Measurements from ENCODE around the gene EML6. TPM values are rescaled to one million over a fixed set of nuclear protein-coding genes. Genes with fewer than 3 reads are reported as not detected.

EML6 gene
- total RNA-seq, 1 experiment from 2014 or later = 5.2 TPM

- BruUV-seq (replicated peaks) = no TSS peak
- no peak for DNase-seq
- no peaks in the 10 kb centered on the region for H3K27me3 Mint-ChIP-seq (ENCODE audit: insufficient read depth, unreplicated experiment)
Measured at GRCh38 chr2:54770676-54771075, 47.2 kb downstream of the EML6 start.

GRCh38 chr2:54771166-54771885 lies 47.9 kb downstream of the EML6 start:
- Histone ChIP-seq H3K36me3 (ENCODE audit: control insufficient read depth, insufficient read depth, low read length) (no peaks in the 10 kb centered on the region; the same call in 1 of the 2 replicates), H3K27me3 (replicated peaks; ENCODE audit: control insufficient read depth, insufficient read depth, low read length) (no peaks in the 10 kb centered on the region), H3K4me1 (no peaks in the 10 kb centered on the region), H3K4me3 (ENCODE audit: low read depth, low read length) (no peak overlapping the region), H3K9me3 (peaks cover 9% of the 10 kb centered on the region)
- TF ChIP-seq CTCF (IDR thresholded peaks at IDR 0.05; ENCODE audit: insufficient read depth in 1 of 2, low read depth in 1 of 2, low read length in 1 of 2, severe bottlenecking in 1 of 2, unreplicated experiment in 1 of 2) = no peak
- Mint-ChIP-seq H3K9me3 (ENCODE audit: unreplicated experiment) (peaks cover 28% of the 10 kb centered on the region), H3K27ac (ENCODE audit: unreplicated experiment) (no peak overlapping the region), H3K4me3 (ENCODE audit: unreplicated experiment) (no peak overlapping the region), H3K27me3 (ENCODE audit: insufficient read depth, unreplicated experiment) (no peaks in the 10 kb centered on the region), H3K4me1 (ENCODE audit: low read depth, unreplicated experiment) (no peaks in the 10 kb centered on the region), H3K36me3 (ENCODE audit: insufficient read depth, unreplicated experiment) (no peaks in the 10 kb centered on the region)
- no peak for DNase-seq
- BruUV-seq (replicated peaks) = no TSS peak
- ChIA-PET POLR2A (no interaction called here), CTCF (interaction anchor here (0.5 kb wide), 1 partner anchor 213 kb away, joined by 5 read pairs; no protein-coding TSS in a partner anchor)
- intact Hi-C loops (cut with micrococcal nuclease; ENCODE audit: unreplicated experiment) = no loop called here

More at GRCh38 chr2:54770676-54771075, 47.2 kb downstream of the EML6 start:
- TF ChIP-seq CTCF (IDR thresholded peaks at IDR 0.05; ENCODE audit: insufficient read depth in 1 of 2, low read depth in 1 of 2, low read length in 1 of 2, severe bottlenecking in 1 of 2, unreplicated experiment in 1 of 2) = no peak
- no peak overlapping the region for H3K4me3 Mint-ChIP-seq (ENCODE audit: unreplicated experiment)
- no peaks in the 10 kb centered on the region for H3K36me3 Mint-ChIP-seq (ENCODE audit: insufficient read depth, unreplicated experiment)
- H3K4me3 ChIP-seq (ENCODE audit: low read depth, low read length) = no peak overlapping the region
- H3K9me3 Mint-ChIP-seq (ENCODE audit: unreplicated experiment) = peaks cover 22% of the 10 kb centered on the region
- H3K27me3 ChIP-seq (replicated peaks; ENCODE audit: control insufficient read depth, insufficient read depth, low read length) = no peaks in the 10 kb centered on the region
- no peaks in the 10 kb centered on the region for H3K4me1 Mint-ChIP-seq (ENCODE audit: low read depth, unreplicated experiment)
- H3K36me3 ChIP-seq (ENCODE audit: control insufficient read depth, insufficient read depth, low read length) = no peaks in the 10 kb centered on the region; the same call in 1 of the 2 replicates
- intact Hi-C loops (cut with micrococcal nuclease; ENCODE audit: unreplicated experiment) = no loop called here
- ChIA-PET CTCF (no interaction called here), POLR2A (no interaction called here)
- no peak overlapping the region for H3K27ac Mint-ChIP-seq (ENCODE audit: unreplicated experiment)
- peaks cover 9% of the 10 kb centered on the region for H3K9me3 ChIP-seq
- no peaks in the 10 kb centered on the region for H3K4me1 ChIP-seq

DNA sequence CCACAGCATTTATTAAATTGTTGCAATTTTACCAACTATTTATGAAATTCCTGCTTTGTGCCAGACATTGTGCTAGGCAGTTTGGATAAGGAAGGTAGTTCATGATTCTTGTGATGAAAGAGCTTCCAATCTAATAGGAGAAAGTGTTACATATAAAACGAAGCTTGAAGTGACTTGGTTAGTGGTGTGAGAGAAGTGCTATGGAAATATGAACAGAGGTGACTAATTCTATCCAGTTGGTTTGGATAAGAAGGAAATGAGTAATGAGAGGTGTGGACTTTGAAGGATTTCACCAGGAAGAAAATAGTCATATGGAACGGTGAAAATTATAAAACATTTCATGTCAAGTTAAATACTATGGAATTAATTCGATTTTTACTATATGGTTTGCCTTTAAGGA lies 48.6 kb downstream of the EML6 start:
- H3K4me3 ChIP-seq (ENCODE audit: low read depth, low read length) = no peak overlapping the region
- H3K27me3 ChIP-seq (replicated peaks; ENCODE audit: control insufficient read depth, insufficient read depth, low read length) = no peaks in the 10 kb centered on the region
- no peak for TF ChIP-seq CTCF (IDR thresholded peaks at IDR 0.05; ENCODE audit: insufficient read depth in 1 of 2, low read depth in 1 of 2, low read length in 1 of 2, severe bottlenecking in 1 of 2, unreplicated experiment in 1 of 2)
- BruUV-seq (replicated peaks) = no TSS peak
- ChIA-PET POLR2A (no interaction called here), CTCF (interaction anchor here (0.5 kb wide), 1 partner anchor 214 kb away, joined by 5 read pairs; no protein-coding TSS in a partner anchor)
- H3K27me3 Mint-ChIP-seq (ENCODE audit: insufficient read depth, unreplicated experiment) = no peaks in the 10 kb centered on the region
- H3K36me3 Mint-ChIP-seq (ENCODE audit: insufficient read depth, unreplicated experiment) = no peaks in the 10 kb centered on the region
- H3K9me3 Mint-ChIP-seq (ENCODE audit: unreplicated experiment) = peaks cover 31% of the 10 kb centered on the region
- H3K27ac Mint-ChIP-seq (ENCODE audit: unreplicated experiment) = no peak overlapping the region
- no peaks in the 10 kb centered on the region for H3K4me1 Mint-ChIP-seq (ENCODE audit: low read depth, unreplicated experiment)
- no peaks in the 10 kb centered on the region; the same call in 1 of the 2 replicates for H3K36me3 ChIP-seq (ENCODE audit: control insufficient read depth, insufficient read depth, low read length)
- no peak overlapping the region for H3K4me3 Mint-ChIP-seq (ENCODE audit: unreplicated experiment)
- H3K9me3 ChIP-seq = peaks cover 9% of the 10 kb centered on the region
- DNase-seq = no peak
- intact Hi-C loops (cut with micrococcal nuclease; ENCODE audit: unreplicated experiment) = no loop called here
- no peaks in the 10 kb centered on the region for H3K4me1 ChIP-seq

Measured in Caco-2 (cell line).